ENCODE measurements around the gene SMIM10. TPM values are rescaled to one million over a fixed set of nuclear protein-coding genes. Genes with fewer than 3 reads are reported as not detected.
"Not testable (repeated sequence)": the region's sequence is repeated elsewhere in the genome, so short reads cannot be mapped to it uniquely, and the experiment has no call there.

SMIM10 gene
- 4.9 TPM for total RNA-seq
- long read RNA-seq, transcript SMIM10-201 (1 exons, 1,536 nt) = major isoform, 13 of 13 reads
- long read RNA-seq, partial matches to known transcripts = 0 of 13 reads
- long read RNA-seq, other reads (novel, unspliced or antisense) = 0 of 13 reads

- peak; percentile 86 for DNase-seq (ENCODE audit: low spot score)
- intact Hi-C loops (cut with DNase I) = no loop called here
These were observed at the start of gene SMIM10 for GRCh38 chrX:134990801-134991481. TSS of gene SMIM10 (plus strand) at chrX:134990991. CDS start at chrX:134991096, 105 bp downstream.

- intact Hi-C loops (cut with DNase I); DNase-seq (ENCODE audit: low spot score): not testable (repeated sequence)
These were observed 44.4 kb upstream of the SMIM10 start for GRCh38 chrX:134946364-134946763.

- DNase-seq (ENCODE audit: low spot score) = no peak
- intact Hi-C loops (cut with DNase I) = no loop called here
These were observed 42.2 kb upstream of the SMIM10 start for GRCh38 chrX:134948333-134949241.

- DNase-seq (ENCODE audit: low spot score) = no peak
- intact Hi-C loops (cut with DNase I) = no loop called here
These were observed 41.5 kb upstream of the SMIM10 start for GRCh38 chrX:134949271-134949670.

DNA sequence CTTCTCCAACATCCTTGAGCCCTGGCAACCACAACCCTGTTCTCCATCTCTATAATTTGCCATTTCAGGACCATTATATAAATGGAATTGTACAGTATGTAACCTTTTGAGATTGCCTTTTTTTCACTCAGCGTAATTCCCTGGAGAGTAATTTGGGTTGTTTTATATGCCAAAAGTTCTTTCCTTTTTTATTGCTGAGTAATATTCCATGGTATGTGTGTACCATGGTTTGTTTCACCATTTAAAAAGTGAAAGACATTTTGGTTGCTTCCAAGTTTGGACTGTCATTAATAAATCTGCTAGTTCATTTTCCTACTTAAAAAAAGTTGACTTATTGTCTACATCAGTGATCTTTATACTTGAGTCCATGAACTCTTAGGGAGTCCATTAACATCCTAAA, 33.0 kb upstream of the SMIM10 start:
- no peak for DNase-seq (ENCODE audit: low spot score)
- intact Hi-C loops (cut with DNase I) = no loop called here

- intact Hi-C loops (cut with DNase I) = not testable (repeated sequence)
These were observed 30.4 kb upstream of the SMIM10 start for GRCh38 chrX:134960366-134960765.

GRCh38 chrX:134963041-134963440, 27.8 kb upstream of the SMIM10 start:
- intact Hi-C loops (cut with DNase I) = no loop called here
- no peak for DNase-seq (ENCODE audit: low spot score)

More at GRCh38 chrX:134960366-134960765, 30.4 kb upstream of the SMIM10 start:
- DNase-seq (ENCODE audit: low spot score) = not testable (repeated sequence)

GRCh38 chrX:134969726-134970125, 21.1 kb upstream of the SMIM10 start:
- intact Hi-C loops (cut with DNase I) = loop anchor here (5.0 kb wide), 1 partner anchor 118 kb away; no protein-coding TSS in a partner anchor
- no peak for DNase-seq (ENCODE audit: low spot score)

- intact Hi-C loops (cut with DNase I) = no loop called here
- no peak for DNase-seq (ENCODE audit: low spot score)
These were observed 18.9 kb upstream of the SMIM10 start for GRCh38 chrX:134971926-134972325.

DNA sequence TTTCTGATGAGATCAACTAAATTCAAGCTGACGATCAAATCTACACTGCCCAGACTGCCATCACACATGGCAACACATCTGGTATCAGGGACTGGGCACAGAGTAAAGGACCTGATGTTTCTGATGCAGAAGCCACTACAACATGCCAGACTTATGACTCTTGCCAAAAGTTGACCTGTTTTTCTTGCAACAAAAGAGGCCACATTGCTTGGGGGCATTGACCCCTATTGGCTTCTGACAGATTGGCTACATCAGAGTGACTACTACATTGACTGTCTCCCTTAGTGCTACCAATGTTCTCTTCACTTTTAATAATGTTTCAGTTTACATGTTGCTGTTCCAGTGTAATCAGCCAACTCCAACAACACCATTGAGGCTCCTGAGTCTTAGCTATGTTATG, 15.3 kb upstream of the SMIM10 start:
- intact Hi-C loops (cut with DNase I) = no loop called here

GRCh38 chrX:134981910-134982309, 8.9 kb upstream of the SMIM10 start:
- no peak for DNase-seq (ENCODE audit: low spot score)
- intact Hi-C loops (cut with DNase I) = no loop called here

More for the DNA sequence above, 15.3 kb upstream of the SMIM10 start:
- DNase-seq (ENCODE audit: low spot score) = no peak

- no peak for DNase-seq (ENCODE audit: low spot score)
- intact Hi-C loops (cut with DNase I) = no loop called here
These were observed 8.0 kb upstream of the SMIM10 start for GRCh38 chrX:134982748-134983147.

DNA sequence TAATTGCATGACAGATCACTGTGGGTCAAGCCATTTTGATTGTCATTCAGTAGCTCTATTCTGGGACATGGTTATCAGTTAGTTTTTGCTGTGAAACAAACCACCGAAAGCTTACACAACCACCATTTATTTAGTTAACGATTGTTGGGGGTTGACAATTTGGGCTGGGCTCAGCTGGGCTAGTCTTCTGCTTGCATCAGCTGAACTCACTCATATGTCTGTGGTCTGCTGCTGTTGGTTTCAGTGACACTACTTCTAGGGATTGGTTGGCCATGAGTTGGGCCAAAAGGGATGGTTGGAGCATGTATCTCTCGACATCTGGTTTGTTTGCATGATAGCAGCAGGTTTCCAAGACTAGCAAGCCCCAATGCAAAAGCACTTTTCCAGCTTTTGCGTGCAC, 5.3 kb upstream of the SMIM10 start:
- DNase-seq (ENCODE audit: low spot score) = no peak
- intact Hi-C loops (cut with DNase I) = no loop called here

- no peak for DNase-seq (ENCODE audit: low spot score)
- intact Hi-C loops (cut with DNase I) = no loop called here
These were observed 353 bp upstream of the SMIM10 start for GRCh38 chrX:134990475-134990800.

DNA sequence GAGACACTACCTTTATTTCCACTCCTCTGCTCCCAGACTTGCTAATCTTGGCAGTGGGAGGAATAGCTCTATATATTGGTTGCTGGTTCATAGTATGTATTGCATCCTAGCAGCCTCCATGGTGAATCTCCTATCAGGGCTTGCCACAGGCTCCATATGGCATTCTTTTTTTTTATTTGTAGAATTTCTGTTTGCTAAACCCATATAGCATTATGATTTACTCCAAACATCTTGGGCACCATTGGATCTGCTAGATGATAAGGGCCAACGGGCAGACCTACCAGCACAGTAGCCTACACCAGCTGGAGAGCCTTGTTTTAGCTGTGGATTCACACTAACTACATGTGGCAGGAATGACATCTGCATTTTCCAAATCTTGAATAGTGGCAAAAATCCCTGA, 6.9 kb downstream of the SMIM10 start:
- intact Hi-C loops (cut with DNase I) = no loop called here
- no peak for DNase-seq (ENCODE audit: low spot score)

GRCh38 chrX:134998246-134998645, 7.5 kb downstream of the SMIM10 start:
- intact Hi-C loops (cut with DNase I) = no loop called here
- DNase-seq (ENCODE audit: low spot score) = no peak

- intact Hi-C loops (cut with DNase I) = no loop called here
- DNase-seq (ENCODE audit: low spot score) = no peak
These were observed 8.7 kb downstream of the SMIM10 start for GRCh38 chrX:134999469-134999868.

GRCh38 chrX:135000516-135000915, 9.7 kb downstream of the SMIM10 start:
- DNase-seq (ENCODE audit: low spot score) = no peak
- intact Hi-C loops (cut with DNase I) = no loop called here

- intact Hi-C loops (cut with DNase I) = no loop called here
- DNase-seq (ENCODE audit: low spot score) = peak; percentile 94
These were observed 13.3 kb downstream of the SMIM10 start for GRCh38 chrX:135003876-135004623.

- intact Hi-C loops (cut with DNase I) = no loop called here
- no peak for DNase-seq (ENCODE audit: low spot score)
These were observed 15.4 kb downstream of the SMIM10 start for GRCh38 chrX:135006187-135006586.
